Activated CD8-positive, alpha-beta T cell treated with anti-CD3 and anti-CD28 coated beads for 36 hours (primary cell): ENCODE data around the gene DIP2A. TPM values are rescaled to one million over a fixed set of nuclear protein-coding genes. Genes with fewer than 3 reads are reported as not detected.
"Not testable (repeated sequence)": the region's sequence is repeated elsewhere in the genome, so short reads cannot be mapped to it uniquely, and the experiment has no call there.

Source experiments
- ATAC-seq: fragments of 200-7000 bp; cut with Tn5 transposase; one replicate; pipeline ENCODE4 v1.10.0; 2021; ENCODE audit warnings: mild to moderate bottlenecking, moderate library complexity
- CTCF ChIA-PET: fragments of 350-600 bp; sonication (Branson Sonifier 250); formaldehyde crosslinking; loops from one replicate; lab custom pipeline; 2021; ENCODE audit warnings: antibody characterized with exemption; lab: Charles Lee
- POLR2A ChIA-PET: fragments of 350-600 bp; sonication (Branson Sonifier 250); formaldehyde crosslinking; loops from one replicate; lab custom pipeline; 2021; ENCODE audit warnings: antibody characterized with exemption; lab: Charles Lee
- DNase-seq: peaks from one replicate; pipeline ENCODE4 v3.0.0-alpha.2; 2020
- H3K27ac Mint-ChIP-seq: one replicate; pipeline ENCODE4 v1.8.0; 2021; ENCODE audit warnings: mild to moderate bottlenecking, mixed read lengths
- H3K27me3 Mint-ChIP-seq: one replicate; pipeline ENCODE4 v1.8.0; 2021; ENCODE audit warnings: mixed read lengths
- H3K36me3 Mint-ChIP-seq: one replicate; pipeline ENCODE4 v1.8.0; 2021; ENCODE audit warnings: low read depth, mixed read lengths
- H3K4me1 Mint-ChIP-seq: one replicate; pipeline ENCODE4 v1.8.0; 2021; ENCODE audit warnings: low read depth, mixed read lengths
- H3K4me3 Mint-ChIP-seq: one replicate; pipeline ENCODE4 v1.8.0; 2021; ENCODE audit warnings: mild to moderate bottlenecking, moderate library complexity, mixed read lengths
- H3K9me3 Mint-ChIP-seq: one replicate; pipeline ENCODE4 v1.8.0; 2021; ENCODE audit warnings: mixed read lengths
- CTCF ChIP-seq: fragments of 200-600 bp; IDR thresholded peaks from one replicate; pipeline ENCODE4 v1.8.0; 2022; ENCODE audit warnings: antibody characterized with exemption, mild to moderate bottlenecking
- intact Hi-C: fragments of 100-400 bp; cut with micrococcal nuclease; formaldehyde crosslinking; loops from one replicate; pipeline ENCODE4 v1.10.0; 2022
- total RNA-seq, 2 experiments: library from RNA; stranded (reverse); gene quantifications; one replicate each; pipeline ENCODE4 v1.2.3, GENCODE V29; 2021

Gene DIP2A
- total RNA-seq, 2 experiments from 2014 or later = 30.9 to 34.1 TPM

GRCh38 chr21:46443910-46444309, 14.8 kb upstream of the DIP2A start:
- POLR2A ChIA-PET = no interaction called here
- ATAC-seq (no peak), DNase-seq (no peak)
- intact Hi-C loops = no loop called here
- H3K27ac Mint-ChIP-seq = peak overlapping the region; percentile 46
- H3K4me3 Mint-ChIP-seq = no peak overlapping the region
- peaks cover 6% of the 10 kb centered on the region for H3K9me3 Mint-ChIP-seq
- CTCF ChIA-PET = no interaction called here
- no peaks in the 10 kb centered on the region for H3K27me3 Mint-ChIP-seq
- H3K36me3 Mint-ChIP-seq = peaks cover 53% of the 10 kb centered on the region
- no peak for TF ChIP-seq CTCF
- H3K4me1 Mint-ChIP-seq = peaks cover 9% of the 10 kb centered on the region

- H3K4me3 Mint-ChIP-seq = no peak overlapping the region
- H3K27ac Mint-ChIP-seq = no peak overlapping the region
- no peak for ATAC-seq
- no peaks in the 10 kb centered on the region for H3K27me3 Mint-ChIP-seq
- H3K9me3 Mint-ChIP-seq = peaks cover 7% of the 10 kb centered on the region
- no peak for TF ChIP-seq CTCF
- H3K36me3 Mint-ChIP-seq = peaks cover 40% of the 10 kb centered on the region
- ChIA-PET CTCF (no interaction called here), POLR2A (interaction anchor here (1.6 to 2.9 kb wide), 2 partner anchors 8 to 10 kb away, joined by 5 to 13 read pairs; no protein-coding TSS in a partner anchor)
- peaks cover 10% of the 10 kb centered on the region for H3K4me1 Mint-ChIP-seq
- no peak for DNase-seq
- intact Hi-C loops = no loop called here
Observed at GRCh38 chr21:46448108-46448507, 10.6 kb upstream of the DIP2A start.

- H3K27ac Mint-ChIP-seq, H3K27me3 Mint-ChIP-seq, H3K9me3 Mint-ChIP-seq, ATAC-seq, DNase-seq, intact Hi-C loops, H3K4me3 Mint-ChIP-seq, CTCF ChIA-PET: not testable (repeated sequence)
- peaks cover 13% of the 10 kb centered on the region for H3K4me1 Mint-ChIP-seq
- POLR2A ChIA-PET = interaction anchor here (1.6 to 2.9 kb wide), 2 partner anchors 8 to 11 kb away, joined by 5 to 13 read pairs; no protein-coding TSS in a partner anchor
- peaks cover 39% of the 10 kb centered on the region for H3K36me3 Mint-ChIP-seq
Observed at GRCh38 chr21:46448855-46449254, 9.8 kb upstream of the DIP2A start.

GRCh38 chr21:46452710-46453109, 6.0 kb upstream of the DIP2A start:
- Mint-ChIP-seq H3K4me3 (no peak overlapping the region), H3K4me1 (peaks cover 36% of the 10 kb centered on the region), H3K27ac (no peak overlapping the region), H3K36me3 (peaks cover 57% of the 10 kb centered on the region), H3K27me3 (no peaks in the 10 kb centered on the region), H3K9me3 (peaks cover 7% of the 10 kb centered on the region)
- DNase-seq (no peak), ATAC-seq (no peak)
- no peak for TF ChIP-seq CTCF
- POLR2A ChIA-PET = no interaction called here
- CTCF ChIA-PET = no interaction called here
- intact Hi-C loops = no loop called here

GRCh38 chr21:46454142-46454541, 4.5 kb upstream of the DIP2A start:
- intact Hi-C loops = no loop called here
- ATAC-seq = no peak
- CTCF ChIA-PET = interaction anchor here (0.7 kb wide), 1 partner anchor 186 kb away, joined by 3 read pairs; no protein-coding TSS in a partner anchor
- no peak overlapping the region for H3K4me3 Mint-ChIP-seq
- H3K36me3 Mint-ChIP-seq = peaks cover 49% of the 10 kb centered on the region
- no peaks in the 10 kb centered on the region for H3K27me3 Mint-ChIP-seq
- H3K27ac Mint-ChIP-seq = no peak overlapping the region
- POLR2A ChIA-PET = no interaction called here
- H3K9me3 Mint-ChIP-seq = no peaks in the 10 kb centered on the region
- no peak for DNase-seq
- TF ChIP-seq CTCF = no peak
- H3K4me1 Mint-ChIP-seq = peaks cover 37% of the 10 kb centered on the region
